Bronchial epithelial cell (primary cell): ENCODE results near the gene OR6S1. TPM values are rescaled to one million over a fixed set of nuclear protein-coding genes. Genes with fewer than 3 reads are reported as not detected.
"Not testable (repeated sequence)": the region's sequence is repeated elsewhere in the genome, so short reads cannot be mapped to it uniquely, and the experiment has no call there.

ENCODE experiments used
- DNase-seq: peaks from one replicate; pipeline ENCODE4 v3.0.0-alpha.2; 2010; ENCODE audit warnings: low read depth
- FAIRE-seq: peaks from 2 replicates; lab custom pipeline; 2011; peaks lifted over from hg19 to GRCh38; lab: Jason Lieb, UNC
- H3K27me3 ChIP-seq: 2 replicates; pipeline ENCODE4 v1.5.1; 2011; ENCODE audit warnings: low read length; ENCODE audit not compliant: control insufficient read depth, insufficient read depth
- H3K36me3 ChIP-seq: 2 replicates; pipeline ENCODE4 v1.5.1; 2011; ENCODE audit warnings: low read length; ENCODE audit not compliant: control insufficient read depth, insufficient read depth
- H3K4me3 ChIP-seq: 2 replicates; pipeline ENCODE4 v1.5.1; 2011; ENCODE audit warnings: mild to moderate bottlenecking, low read depth, low read length, control low read depth
- CTCF ChIP-seq: IDR thresholded peaks from 2 replicates; pipeline ENCODE4 v1.5.1; 2011; ENCODE audit warnings: mild to moderate bottlenecking, moderate library complexity, low read length, control low read depth, inconsistent platforms; ENCODE audit not compliant: insufficient read depth, severe bottlenecking
- total RNA-seq: library from RNA; depleted of rRNA; stranded (reverse); fragments of >200 nt; gene quantifications from 2 replicates; pipeline ENCODE4 v1.2.1, GENCODE V29; 2014

Gene OR6S1
- total RNA-seq, 1 donor from 2014 or later, result not detected

GRCh38 chr14:20624495-20625070 lies 16.9 kb downstream of the OR6S1 start:
- no peaks in the 10 kb centered on the region for H3K36me3 ChIP-seq
- no peaks in the 10 kb centered on the region for H3K27me3 ChIP-seq
- TF ChIP-seq CTCF, result no peak
- H3K4me3 ChIP-seq, result peak overlapping the region; percentile 35
- peak; percentile 81 for DNase-seq
- no peak for FAIRE-seq

- no peak for TF ChIP-seq CTCF
- Histone ChIP-seq H3K27me3 (no peaks in the 10 kb centered on the region), H3K4me3 (no peak overlapping the region), H3K36me3 (no peaks in the 10 kb centered on the region)
- FAIRE-seq (no peak), DNase-seq (no peak)
These were observed 17.7 kb downstream of the OR6S1 start for GRCh38 chr14:20623798-20624197.

GRCh38 chr14:20622816-20623291 lies 18.6 kb downstream of the OR6S1 start:
- no peak for TF ChIP-seq CTCF
- DNase-seq (no peak), FAIRE-seq (no peak)
- Histone ChIP-seq H3K27me3 (no peaks in the 10 kb centered on the region), H3K36me3 (no peaks in the 10 kb centered on the region), H3K4me3 (no peak overlapping the region)

GRCh38 chr14:20620798-20621478 lies 20.6 kb downstream of the OR6S1 start:
- DNase-seq, result no peak
- H3K4me3 ChIP-seq, result no peak overlapping the region
- no peaks in the 10 kb centered on the region for H3K27me3 ChIP-seq
- FAIRE-seq, result no peak
- H3K36me3 ChIP-seq, result no peaks in the 10 kb centered on the region
- no peak for TF ChIP-seq CTCF

- not testable (repeated sequence) for H3K4me3 ChIP-seq, H3K27me3 ChIP-seq, H3K36me3 ChIP-seq, DNase-seq, FAIRE-seq
These were observed 21.8 kb downstream of the OR6S1 start for GRCh38 chr14:20619688-20620087.

GRCh38 chr14:20618271-20618749 lies 23.2 kb downstream of the OR6S1 start:
- H3K36me3 ChIP-seq, result no peaks in the 10 kb centered on the region
- DNase-seq (no peak), FAIRE-seq (no peak)
- no peak overlapping the region for H3K4me3 ChIP-seq
- H3K27me3 ChIP-seq, result no peaks in the 10 kb centered on the region
- TF ChIP-seq CTCF, result no peak
